NB4 (cell line): ENCODE measurements around the gene FCF1.

Experiments
- CTCF ChIP-seq: IDR thresholded peaks from one replicate; pipeline ENCODE4 v1.5.1; 2012; ENCODE audit warnings: low read depth, low read length
- MAX ChIP-seq: IDR thresholded peaks from 2 replicates; pipeline ENCODE4 v1.6.1; 2011; ENCODE audit warnings: low read depth, low read length
- POLR2A ChIP-seq: IDR thresholded peaks from 2 replicates; pipeline ENCODE4 v1.6.1; 2011; ENCODE audit warnings: mild to moderate bottlenecking; ENCODE audit not compliant: insufficient read length; ENCODE audit errors: extremely low read depth

DNA sequence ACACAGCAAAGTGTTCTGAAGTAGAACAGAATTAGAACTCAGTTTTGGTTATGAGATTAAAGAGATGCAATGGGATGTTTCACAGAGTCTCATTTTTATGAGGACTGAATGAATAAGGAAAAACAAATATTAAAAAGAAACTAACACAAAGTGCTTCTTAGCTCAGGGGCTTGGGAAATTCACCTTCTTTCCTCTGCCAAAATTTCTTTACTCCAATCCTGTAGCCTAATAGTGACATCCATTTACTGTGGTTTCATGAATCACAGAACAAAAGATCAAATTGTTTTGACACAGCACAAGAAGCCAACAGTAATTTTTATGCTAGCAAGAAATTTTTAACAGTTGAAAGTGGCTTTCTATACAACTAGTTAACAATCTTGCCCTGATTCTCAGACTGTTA, 37.7 kb upstream of the FCF1 start:
- TF ChIP-seq POLR2A, result no peak
- TF ChIP-seq CTCF, result no peak
- TF ChIP-seq MAX, result no peak
